Thyroid gland (tissue), 4 donors: ENCODE results near the gene LOXHD1.

Experiments
- CTCF ChIP-seq, 6 experiments: fragments of 200-600 bp in 3 of 6; fragments of 450-650 bp in 3 of 6; sonication (generic) in 3 of 6; IDR thresholded peaks; one replicate each; pipeline ENCODE4 v1.5.1; 2016 to 2019; ENCODE audit warnings: antibody characterized with exemption in 6 of 6, mild to moderate bottlenecking in 2 of 6, inconsistent platforms in 1 of 6, moderate library complexity in 1 of 6
- POLR2A ChIP-seq, 2 donors: fragments of 450-650 bp; IDR thresholded peaks; one replicate each; pipeline ENCODE4 v1.6.1; 2017; ENCODE audit warnings: antibody characterized with exemption in 2 of 2, mild to moderate bottlenecking in 2 of 2, moderate library complexity in 1 of 2

GRCh38 chr18:46437061-46437460 is 220.0 kb downstream of the LOXHD1 start:
- TF ChIP-seq CTCF (IDR thresholded peaks at IDR 0.05) (no peak), POLR2A (IDR thresholded peaks at IDR 0.05) (no peak)
